Muscle of leg (tissue), 11 donors: ENCODE measurements around the gene WDR86. TPM values are rescaled to one million over a fixed set of nuclear protein-coding genes. Genes with fewer than 3 reads are reported as not detected.
A peak's percentile ranks its signal among the peaks of the same experiment; 100 is the strongest.

Experiments used
- DNase-seq: peaks from one replicate; pipeline ENCODE4 v3.0.0; 2013
- H3K27ac ChIP-seq: one replicate; pipeline ENCODE4 v1.5.1; 2013; ENCODE audit warnings: mild to moderate bottlenecking, low read length, control low read depth
- H3K27me3 ChIP-seq: one replicate; pipeline ENCODE4 v1.6.1; 2013; ENCODE audit warnings: low read length; ENCODE audit not compliant: control insufficient read depth, insufficient read depth
- H3K36me3 ChIP-seq: one replicate; pipeline ENCODE4 v1.6.1; 2013; ENCODE audit warnings: low read length; ENCODE audit not compliant: control insufficient read depth, insufficient read depth
- H3K4me1 ChIP-seq: one replicate; pipeline ENCODE4 v1.6.1; 2013; ENCODE audit warnings: low read length; ENCODE audit not compliant: control insufficient read depth, insufficient read depth
- H3K4me3 ChIP-seq: one replicate; pipeline ENCODE4 v1.5.1; 2013; ENCODE audit warnings: low read length, control low read depth
- H3K9me3 ChIP-seq: replicated peaks from 2 replicates; pipeline ENCODE4 v1.6.1; 2013; ENCODE audit warnings: low read depth, low read length; ENCODE audit not compliant: control insufficient read depth
- WGBS: methylation state at CpG from one replicate; pipeline ENCODE4 v1.1.5; 2013; ENCODE audit warnings: missing lambda C conversion rate; ENCODE audit not compliant: insufficient coverage; 5-methylcytosine and 5-hydroxymethylcytosine counted together
- polyA plus RNA-seq, 8 donors: library from polyadenylated mRNA; unstranded; fragments of 120-200 nt; gene quantifications; one replicate each; pipeline versions ENCODE4 v1.2.1 to v1.2.3, GENCODE V29; 2013; ENCODE audit warnings: inconsistent platforms in 1 of 8, low replicate concordance in 1 of 8; ENCODE audit not compliant: insufficient read length in 8 of 8, insufficient read depth in 1 of 8
- total RNA-seq: library from RNA; stranded (reverse); fragments of 120-200 nt; gene quantifications from one replicate; pipeline ENCODE4 v1.2.4, GENCODE V29; 2013

The WDR86 gene
- total and polyA plus RNA-seq, 9 donors, result 2.8 to 11.0 (median 5.3) TPM

DNA sequence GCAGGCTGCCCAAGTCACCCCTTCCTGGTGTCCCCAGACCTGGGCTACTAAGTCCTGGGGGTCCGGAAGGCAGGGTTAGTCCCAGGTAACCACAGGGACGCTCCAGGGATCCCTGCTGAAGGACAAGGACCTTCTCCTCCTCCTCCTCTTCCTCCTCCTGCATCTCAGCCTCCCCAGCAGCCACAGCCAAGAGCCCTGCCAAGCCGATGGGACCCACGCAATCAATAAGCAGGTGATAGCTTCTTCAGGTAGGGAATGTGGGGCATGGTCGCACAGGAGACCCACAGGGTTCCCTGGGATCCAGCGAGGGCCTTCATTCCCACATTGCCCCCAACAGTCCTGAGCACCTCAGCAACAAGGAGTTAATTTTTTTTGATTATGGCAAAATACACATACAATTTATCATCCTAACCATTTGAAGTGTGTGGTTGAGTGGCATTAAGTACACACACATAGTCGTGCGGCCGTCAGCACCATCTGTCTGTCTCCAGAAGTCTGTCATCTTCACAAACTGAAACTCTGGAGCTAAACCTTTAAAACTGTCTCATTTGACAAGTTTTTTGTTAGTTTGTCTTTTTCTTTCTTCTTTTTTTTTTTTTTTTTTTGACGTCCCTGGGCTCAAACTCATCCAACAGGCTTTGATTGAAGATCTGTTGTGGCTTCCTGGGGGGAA, 18.0 kb upstream of the WDR86 start:
- 93% methylated on average over 2 of the region's 10 CpGs for WGBS
- Histone ChIP-seq H3K9me3 (no peaks in the 10 kb centered on the region), H3K27me3 (peaks cover 4% of the 10 kb centered on the region), H3K4me3 (no peak overlapping the region), H3K4me1 (peaks cover 33% of the 10 kb centered on the region), H3K27ac (no peak overlapping the region), H3K36me3 (no peaks in the 10 kb centered on the region)
- no peak for DNase-seq

DNA sequence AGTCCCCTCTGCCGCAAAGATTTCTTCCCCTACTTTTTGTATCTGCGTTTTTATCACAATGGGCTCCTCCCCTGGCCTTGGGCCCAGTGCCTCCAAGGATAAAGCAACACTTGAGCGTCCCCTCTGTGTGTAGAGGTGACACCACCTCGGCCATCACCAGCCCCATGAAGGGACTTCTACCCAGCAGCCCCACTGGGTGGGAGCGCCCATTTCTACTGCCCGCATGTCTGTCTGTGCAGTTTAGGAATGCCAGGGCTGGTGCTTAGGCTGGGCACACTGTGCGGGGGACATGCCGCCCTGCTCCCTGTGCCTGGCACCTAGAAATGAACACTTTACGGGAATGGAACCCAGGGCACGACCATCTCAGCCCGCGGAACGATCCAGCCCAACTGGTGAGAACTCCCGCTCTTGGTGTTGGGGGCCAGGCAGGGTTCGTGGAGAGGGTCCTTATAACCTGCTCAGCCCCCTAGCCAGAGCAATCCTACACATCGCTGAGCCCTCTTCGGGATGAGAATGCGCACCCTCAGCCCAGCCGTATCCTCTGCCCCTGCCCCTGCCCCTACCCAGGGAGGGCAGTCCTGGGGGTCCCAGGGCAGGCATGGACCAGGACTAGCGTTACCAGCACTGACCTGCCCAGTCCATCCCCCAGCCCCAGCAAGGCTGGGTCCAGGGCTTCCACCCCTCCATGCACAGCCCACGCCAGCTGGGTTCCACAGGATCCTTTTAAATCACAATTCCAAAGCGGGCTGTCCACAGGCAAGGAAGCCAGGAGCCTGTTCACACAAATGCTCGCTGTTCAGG, 17.3 kb upstream of the WDR86 start:
- Histone ChIP-seq H3K27ac (no peak overlapping the region), H3K27me3 (peaks cover 4% of the 10 kb centered on the region), H3K4me3 (no peak overlapping the region), H3K9me3 (peaks cover under 1% of the 10 kb centered on the region), H3K36me3 (no peaks in the 10 kb centered on the region), H3K4me1 (peaks cover 33% of the 10 kb centered on the region)
- DNase-seq, result no peak
- 85% methylated on average over 19 of the region's 23 CpGs for WGBS

DNA sequence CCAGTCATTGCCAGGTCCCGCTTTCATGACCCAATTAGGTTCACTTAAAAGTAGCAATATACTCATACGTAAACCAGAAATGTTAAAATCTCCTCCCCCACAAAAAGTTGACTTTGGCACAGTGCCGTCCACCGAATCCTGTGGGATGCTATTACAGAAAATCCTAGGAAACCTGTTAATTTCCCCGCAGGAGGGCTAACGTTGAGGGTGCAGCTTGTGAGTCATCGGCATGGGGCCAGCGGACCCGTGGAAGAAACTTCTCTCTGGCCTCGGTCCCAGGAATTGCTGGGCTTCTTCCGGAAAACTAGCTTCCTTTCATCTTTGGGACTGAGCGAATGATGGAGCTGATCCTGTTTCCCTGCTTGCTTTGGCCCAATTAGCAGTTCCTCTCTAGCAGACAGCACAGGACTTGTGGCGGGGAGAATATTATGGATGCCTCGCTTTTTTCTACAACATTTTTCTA, 16.6 kb upstream of the WDR86 start:
- no peaks in the 10 kb centered on the region for H3K36me3 ChIP-seq
- WGBS, result 29% methylated on average over 8 of the region's 14 CpGs
- H3K27me3 ChIP-seq, result peaks cover 4% of the 10 kb centered on the region
- H3K4me1 ChIP-seq, result peaks cover 33% of the 10 kb centered on the region
- peak; percentile 85 for DNase-seq
- no peak overlapping the region for H3K4me3 ChIP-seq
- no peak overlapping the region for H3K27ac ChIP-seq
- H3K9me3 ChIP-seq, result peaks cover 5% of the 10 kb centered on the region

DNA sequence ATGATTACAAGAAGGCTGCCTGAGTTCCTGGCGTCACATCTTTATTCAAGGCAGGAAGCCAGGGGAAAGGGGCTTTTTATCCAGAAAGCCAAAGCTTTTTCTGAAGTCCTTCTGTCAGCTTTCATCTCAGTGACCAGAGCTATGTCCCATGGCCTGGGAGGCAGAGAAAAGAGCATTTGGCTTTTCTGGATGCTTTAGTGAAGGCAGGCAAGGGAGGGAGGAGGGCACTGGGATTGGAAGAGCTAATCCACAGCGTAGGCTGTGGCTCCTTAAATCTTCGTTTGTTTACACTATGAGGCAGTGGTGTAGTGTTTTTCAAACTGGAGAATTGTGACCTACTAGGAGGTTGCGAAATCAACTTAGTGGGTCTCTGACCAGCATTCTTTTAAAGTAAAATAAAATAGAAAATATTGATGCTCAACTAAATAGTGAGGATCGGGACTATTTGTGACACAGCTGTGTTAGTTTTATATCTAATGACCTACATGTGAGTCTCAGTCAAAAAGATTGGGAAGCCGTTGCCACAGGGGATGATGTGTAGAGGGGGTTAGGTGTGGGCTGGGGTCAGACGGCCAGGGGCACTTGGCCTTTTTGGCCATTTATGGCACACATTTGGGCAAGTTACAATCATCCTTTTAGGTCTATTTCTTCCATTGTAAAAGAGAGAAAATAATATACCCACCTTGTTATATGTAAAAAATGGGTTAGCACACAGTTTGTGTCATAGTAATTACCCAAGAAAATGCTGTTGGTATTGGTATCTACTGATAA, 16.0 kb upstream of the WDR86 start:
- DNase-seq, result no peak
- no peaks in the 10 kb centered on the region for H3K36me3 ChIP-seq
- peaks cover 33% of the 10 kb centered on the region for H3K4me1 ChIP-seq
- no peak overlapping the region for H3K4me3 ChIP-seq
- no CpG with 5 or more reads among the region's 7 CpGs for WGBS
- peaks cover 4% of the 10 kb centered on the region for H3K27me3 ChIP-seq
- peaks cover 5% of the 10 kb centered on the region for H3K9me3 ChIP-seq
- H3K27ac ChIP-seq, result no peak overlapping the region

DNA sequence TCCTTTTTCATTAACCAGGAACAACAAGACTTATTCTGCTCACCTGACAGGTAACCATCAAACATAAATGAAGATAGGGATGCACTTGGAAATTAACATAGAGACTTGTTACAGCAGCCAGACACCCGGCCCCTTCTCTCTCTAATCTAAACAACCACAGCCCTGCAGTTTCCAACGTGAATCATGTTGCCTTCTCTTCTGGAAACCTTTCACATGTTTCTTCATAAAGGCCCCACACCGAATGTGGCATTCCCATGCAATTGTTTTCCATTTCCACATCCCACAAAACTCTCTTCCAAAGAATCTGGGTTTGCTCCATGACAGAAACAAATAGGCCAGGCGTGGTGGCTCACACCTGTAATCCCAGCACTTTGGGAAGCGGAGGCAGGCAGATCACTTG, 15.0 kb upstream of the WDR86 start:
- H3K4me1 ChIP-seq, result peaks cover 27% of the 10 kb centered on the region
- H3K27me3 ChIP-seq, result peaks cover 4% of the 10 kb centered on the region
- no peak overlapping the region for H3K27ac ChIP-seq
- H3K4me3 ChIP-seq, result no peak overlapping the region
- no peaks in the 10 kb centered on the region for H3K36me3 ChIP-seq
- 72% methylated on average over 5 of the region's 5 CpGs for WGBS
- no peak for DNase-seq
- H3K9me3 ChIP-seq, result peaks cover 5% of the 10 kb centered on the region

DNA sequence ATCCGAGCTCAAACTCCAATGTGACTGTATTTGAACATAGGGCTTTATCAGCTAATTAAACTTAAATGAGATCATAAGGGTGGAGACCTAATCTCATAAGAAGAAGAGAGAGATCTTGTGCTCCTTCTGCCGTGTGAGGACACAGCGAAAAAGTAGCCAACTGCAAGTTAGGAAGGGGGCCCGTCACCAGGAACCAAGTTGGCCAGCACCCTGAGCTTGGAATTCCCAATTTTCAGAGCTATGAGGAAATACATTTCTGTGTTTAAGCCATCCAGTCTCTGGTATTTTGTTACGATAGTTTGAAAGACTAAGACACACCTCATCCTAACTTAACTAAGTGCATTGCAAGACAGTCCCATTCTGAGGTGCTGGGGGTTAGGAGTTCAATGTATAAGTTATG, 14.1 kb upstream of the WDR86 start:
- no peak overlapping the region for H3K4me3 ChIP-seq
- H3K36me3 ChIP-seq, result no peaks in the 10 kb centered on the region
- H3K27me3 ChIP-seq, result peaks cover 4% of the 10 kb centered on the region
- peaks cover 19% of the 10 kb centered on the region for H3K4me1 ChIP-seq
- H3K9me3 ChIP-seq, result peaks cover 8% of the 10 kb centered on the region
- no peak for DNase-seq
- H3K27ac ChIP-seq, result no peak overlapping the region
- WGBS, result 69% methylated on average over 2 of the region's 5 CpGs

DNA sequence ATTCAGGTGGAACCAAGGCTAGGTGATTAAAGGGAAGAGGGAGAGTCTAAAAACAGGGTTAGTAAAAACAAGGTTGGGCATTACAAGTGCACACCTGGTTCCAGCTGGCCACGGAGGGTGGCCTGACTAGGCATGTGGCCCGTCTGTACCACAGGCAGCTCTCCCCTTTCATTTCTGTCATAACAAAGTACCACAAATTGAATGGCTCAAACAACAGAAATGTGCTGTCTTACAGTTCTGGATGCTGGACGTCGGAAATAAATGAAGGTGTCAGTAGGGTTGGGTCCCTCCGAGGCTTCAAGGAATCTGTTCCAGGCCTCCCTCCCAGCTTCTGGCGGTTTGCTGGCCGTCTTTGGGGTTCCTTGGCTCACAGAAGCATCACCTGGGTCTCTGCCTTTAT, 13.4 kb upstream of the WDR86 start:
- Histone ChIP-seq H3K9me3 (peaks cover 8% of the 10 kb centered on the region), H3K4me1 (peaks cover 13% of the 10 kb centered on the region), H3K27ac (no peak overlapping the region), H3K27me3 (peaks cover 4% of the 10 kb centered on the region), H3K36me3 (no peaks in the 10 kb centered on the region), H3K4me3 (no peak overlapping the region)
- no peak for DNase-seq
- 72% methylated on average over 7 of the region's 7 CpGs for WGBS

DNA sequence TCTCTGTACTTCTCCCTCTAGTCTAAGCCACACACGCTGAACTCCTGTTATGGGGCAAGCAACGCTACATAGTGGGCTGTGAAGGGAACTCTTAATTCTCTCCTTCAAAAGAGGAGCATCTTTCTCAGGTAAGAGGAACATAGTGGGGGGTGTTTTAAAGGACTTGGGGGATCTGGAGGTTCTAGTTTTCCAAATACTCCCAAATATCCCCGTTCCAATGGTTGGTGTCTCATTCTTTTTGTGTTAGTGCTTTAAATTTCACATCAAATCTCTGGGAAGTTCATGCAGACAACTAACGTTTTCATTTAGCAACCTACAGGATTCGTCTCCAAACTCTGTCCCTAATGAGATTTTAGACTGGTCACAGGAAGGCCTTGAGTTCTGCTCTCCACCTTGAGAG, 12.4 kb upstream of the WDR86 start:
- DNase-seq, result no peak
- Histone ChIP-seq H3K9me3 (peaks cover 8% of the 10 kb centered on the region), H3K27me3 (no peaks in the 10 kb centered on the region), H3K27ac (no peak overlapping the region), H3K36me3 (no peaks in the 10 kb centered on the region), H3K4me3 (no peak overlapping the region), H3K4me1 (peaks cover 8% of the 10 kb centered on the region)
- WGBS, result 88% methylated on average over 2 of the region's 5 CpGs

DNA sequence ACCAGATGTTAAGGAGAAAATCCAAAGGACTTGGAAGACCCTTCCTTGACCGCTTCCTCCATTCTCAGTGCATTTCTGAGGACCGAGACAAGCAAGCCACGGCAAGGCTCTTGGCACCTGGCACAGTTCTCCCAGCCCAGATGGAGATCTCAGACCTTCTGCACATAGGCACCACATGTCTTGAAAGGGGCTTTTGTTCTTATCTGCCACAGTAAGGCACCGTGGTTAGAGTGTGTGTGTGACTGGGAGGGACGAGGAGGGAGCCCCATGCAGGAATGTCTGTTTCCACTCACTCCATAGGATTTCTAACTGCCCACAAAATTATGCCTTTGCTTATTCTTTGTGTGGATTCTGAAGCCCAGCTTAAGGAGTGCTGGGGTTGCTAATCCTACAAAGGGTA, 10.3 kb upstream of the WDR86 start:
- no peak for DNase-seq
- H3K36me3 ChIP-seq, result no peaks in the 10 kb centered on the region
- H3K4me1 ChIP-seq, result peaks cover 5% of the 10 kb centered on the region
- H3K4me3 ChIP-seq, result no peak overlapping the region
- H3K27me3 ChIP-seq, result peaks cover 6% of the 10 kb centered on the region
- WGBS, result 77% methylated on average over 3 of the region's 5 CpGs
- no peak overlapping the region for H3K27ac ChIP-seq
- H3K9me3 ChIP-seq, result peaks cover 8% of the 10 kb centered on the region

DNA sequence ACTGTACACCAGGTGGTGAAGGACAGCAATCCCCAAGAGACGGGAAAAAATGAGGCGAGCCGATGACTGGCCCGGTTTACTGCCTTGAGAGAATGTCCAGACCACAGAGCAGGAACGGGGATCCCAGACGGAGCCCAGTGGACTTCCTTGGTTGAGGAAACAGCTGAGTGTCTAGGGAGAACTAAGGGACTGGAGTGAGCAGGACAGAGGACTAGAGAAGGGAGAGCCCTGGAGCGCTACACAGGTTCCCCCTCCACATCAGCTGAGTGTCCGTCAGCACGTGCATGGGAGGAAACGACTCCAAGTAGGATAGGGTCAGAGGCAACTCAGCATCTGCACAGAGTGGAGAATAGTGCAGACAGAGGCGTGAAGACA, 7.1 kb upstream of the WDR86 start:
- H3K4me3 ChIP-seq, result no peak overlapping the region
- 15% methylated on average over 10 of the region's 11 CpGs for whole genome bisulfite sequencing
- H3K27ac ChIP-seq, result no peak overlapping the region
- H3K4me1 ChIP-seq, result peaks cover 5% of the 10 kb centered on the region
- DNase-seq, result peak; percentile 63
- peaks cover 15% of the 10 kb centered on the region for H3K27me3 ChIP-seq
- peaks cover 6% of the 10 kb centered on the region for H3K9me3 ChIP-seq
- no peaks in the 10 kb centered on the region for H3K36me3 ChIP-seq
